IMR-90 (cell line): ENCODE measurements around the gene KRTAP4-12. TPM values are rescaled to one million over a fixed set of nuclear protein-coding genes. Genes with fewer than 3 reads are reported as not detected.
"Not testable (repeated sequence)": the region's sequence is repeated elsewhere in the genome, so short reads cannot be mapped to it uniquely, and the experiment has no call there.

Source experiments
- ATAC-seq: fragments of 200-7000 bp; cut with Tn5 transposase; 2 replicates; pipeline ENCODE4 v1.9.1; 2020; ENCODE audit warnings: low read depth, mild to moderate bottlenecking, moderate library complexity
- BruUV-seq: library from RNA; stranded (reverse); fragments of 400-500 nt; replicated peaks from 2 replicates; lab custom pipeline; 2021; lab: Mats Ljungman, UMichigan
- CTCF ChIA-PET: fragments of 300-600 bp; formaldehyde crosslinking; extraction: SDS; loops from one replicate; lab custom pipeline; 2021; ENCODE audit warnings: antibody characterized with exemption; lab: Yijun Ruan, JAX
- POLR2A ChIA-PET: fragments of 300-600 bp; sonication (Branson Sonifier 250); formaldehyde crosslinking; loops from one replicate; lab custom pipeline; 2022; ENCODE audit warnings: antibody characterized with exemption; ENCODE audit not compliant: unreplicated experiment; lab: Charles Lee
- DNase-seq: peaks from one replicate; pipeline ENCODE4 v3.0.0; 2013
- H2AFZ ChIP-seq: replicated peaks from 2 replicates; pipeline ENCODE3; 2013; ENCODE audit warnings: low read length, mild to moderate bottlenecking; ENCODE audit not compliant: poor library complexity
- H2AK5ac ChIP-seq: 2 replicates; pipeline ENCODE4 v1.6.1; 2013; ENCODE audit warnings: low read depth, low read length, inconsistent platforms
- H2AK9ac ChIP-seq: replicated peaks from 2 replicates; pipeline ENCODE3; 2013; ENCODE audit warnings: mild to moderate bottlenecking, low read depth, low read length, moderate library complexity; ENCODE audit not compliant: poor library complexity
- H2BK120ac ChIP-seq: 2 replicates; pipeline ENCODE4 v1.6.1; 2013; ENCODE audit warnings: low read depth, low read length, inconsistent platforms
- H2BK15ac ChIP-seq: 3 replicates; pipeline ENCODE4 v1.6.1; 2013; ENCODE audit warnings: low read depth, low read length, inconsistent platforms
- H2BK20ac ChIP-seq: 2 replicates; pipeline ENCODE4 v1.6.1; 2013; ENCODE audit warnings: low read depth, mild to moderate bottlenecking, inconsistent platforms, low read length, moderate library complexity
- H2BK5ac ChIP-seq: 2 replicates; pipeline ENCODE4 v1.6.1; 2013; ENCODE audit warnings: mild to moderate bottlenecking, low read depth, low read length, inconsistent platforms; ENCODE audit not compliant: poor library complexity, severe bottlenecking
- H3K14ac ChIP-seq: replicated peaks from 2 replicates; pipeline ENCODE4 v1.6.1; 2013; ENCODE audit warnings: low read depth, low read length, inconsistent platforms
- H3K18ac ChIP-seq: 2 replicates; pipeline ENCODE4 v1.6.1; 2013; ENCODE audit warnings: low read depth, low read length, control low read depth
- H3K23ac ChIP-seq: 2 replicates; pipeline ENCODE4 v1.6.1; 2013; ENCODE audit warnings: low read depth, low read length, inconsistent platforms
- H3K27ac ChIP-seq: 2 replicates; pipeline ENCODE4 v1.5.1; 2013; ENCODE audit warnings: mild to moderate bottlenecking, control low read depth, low read length; ENCODE audit not compliant: insufficient read depth
- H3K27me3 ChIP-seq: 2 replicates; pipeline ENCODE4 v1.6.1; 2013; ENCODE audit warnings: low read length; ENCODE audit not compliant: control insufficient read depth, insufficient read depth
- H3K36me3 ChIP-seq: 2 replicates; pipeline ENCODE4 v1.6.1; 2013; ENCODE audit warnings: low read length, mixed read lengths; ENCODE audit not compliant: control insufficient read depth, insufficient read depth
- H3K4ac ChIP-seq: 2 replicates; pipeline ENCODE4 v1.6.1; 2013; ENCODE audit warnings: low read depth, low read length, inconsistent platforms
- H3K4me1 ChIP-seq: 2 replicates; pipeline ENCODE4 v1.6.1; 2013; ENCODE audit warnings: low read length, mixed read lengths; ENCODE audit not compliant: control insufficient read depth, insufficient read depth
- H3K4me2 ChIP-seq: 2 replicates; pipeline ENCODE4 v1.6.1; 2013; ENCODE audit warnings: low read depth, mild to moderate bottlenecking, control low read depth, low read length, moderate library complexity
- H3K4me3 ChIP-seq: 2 replicates; pipeline ENCODE4 v1.5.1; 2013; ENCODE audit warnings: low read depth, mild to moderate bottlenecking, control low read depth, low read length, moderate library complexity; ENCODE audit not compliant: insufficient read depth
- H3K56ac ChIP-seq: 2 replicates; pipeline ENCODE4 v1.6.1; 2013; ENCODE audit warnings: low read length, inconsistent platforms; ENCODE audit not compliant: insufficient read depth; ENCODE audit errors: extremely low read depth
- H3K79me1 ChIP-seq, 2 experiments: 2 replicates each; pipeline ENCODE4 v1.6.1; 2013; ENCODE audit warnings: low read length in 2 of 2, inconsistent platforms in 1 of 2, low read depth in 1 of 2
- H3K9ac ChIP-seq: 2 replicates; pipeline ENCODE4 v1.6.1; 2013; ENCODE audit warnings: low read depth, low read length, control low read depth
- H3K9me1 ChIP-seq: 2 replicates; pipeline ENCODE4 v1.6.1; 2013; ENCODE audit warnings: low read length, inconsistent platforms; ENCODE audit not compliant: insufficient read depth
- H3K9me3 ChIP-seq: 2 replicates; pipeline ENCODE4 v1.6.1; 2013; ENCODE audit warnings: low read length; ENCODE audit not compliant: control insufficient read depth, insufficient read depth
- H4K20me1 ChIP-seq: 2 replicates; pipeline ENCODE4 v1.6.1; 2013; ENCODE audit warnings: low read length, inconsistent platforms; ENCODE audit not compliant: insufficient read depth
- H4K5ac ChIP-seq: 2 replicates; pipeline ENCODE4 v1.6.1; 2013; ENCODE audit warnings: mild to moderate bottlenecking, low read depth, low read length, control low read depth
- H4K8ac ChIP-seq, 2 experiments: 2 replicates each; pipeline ENCODE4 v1.6.1; 2013; ENCODE audit warnings: low read depth in 2 of 2, low read length in 2 of 2, control low read depth in 1 of 2, inconsistent platforms in 1 of 2
- H4K91ac ChIP-seq: 2 replicates; pipeline ENCODE4 v1.6.1; 2013; ENCODE audit warnings: low read depth, low read length, inconsistent platforms; ENCODE audit not compliant: insufficient read depth
- FOS ChIP-seq: fragments of 150-350 bp; IDR thresholded peaks from 2 replicates; pipeline ENCODE4 v1.6.1; 2016; ENCODE audit warnings: low read depth, low read length
- WGBS, 2 experiments: methylation state at CpG; one replicate each; pipeline versions ENCODE4 v1.1.5 to v1.1.7; 2013; ENCODE audit warnings: missing lambda C conversion rate in 2 of 2; ENCODE audit not compliant: insufficient read length in 1 of 2; ENCODE audit errors: extremely low coverage in 2 of 2; 5-methylcytosine and 5-hydroxymethylcytosine counted together
- dilution Hi-C: fragments of 300-500 bp; cut with HindIII; formaldehyde crosslinking; loops from one replicate; pipeline ENCODE4 v1.14.3; 2018; ENCODE audit warnings: low sequenced_read_pairs; ENCODE audit not compliant: unreplicated experiment
- in situ Hi-C: fragments of 300-500 bp; cut with MboI; formaldehyde crosslinking; loops from 3 replicates; pipeline ENCODE4 v1.14.3; 2019; ENCODE audit warnings: low sequenced_read_pairs, inconsistent platforms, mixed read lengths
- intact Hi-C: fragments of 100-400 bp; cut with micrococcal nuclease; formaldehyde crosslinking; loops from 2 replicates; pipeline ENCODE4 v1.10.0; 2022
- polyA plus RNA-seq, 3 experiments: library from polyadenylated mRNA; depleted of rRNA; stranded (reverse); fragments of >200 nt; gene quantifications; 2 replicates each; pipeline ENCODE4 v1.2.3, GENCODE V29; 2012; ENCODE audit warnings: low replicate concordance in 1 of 3
- total RNA-seq: library from RNA; depleted of rRNA; stranded (reverse); fragments of >200 nt; gene quantifications from 2 replicates; pipeline ENCODE4 v1.2.3, GENCODE V29; 2012

The KRTAP4-12 gene
- total and polyA plus RNA-seq, 2 of the 4 experiments (the other 2 are of a cell fraction) = 0.18 to 1.1 TPM

DNA sequence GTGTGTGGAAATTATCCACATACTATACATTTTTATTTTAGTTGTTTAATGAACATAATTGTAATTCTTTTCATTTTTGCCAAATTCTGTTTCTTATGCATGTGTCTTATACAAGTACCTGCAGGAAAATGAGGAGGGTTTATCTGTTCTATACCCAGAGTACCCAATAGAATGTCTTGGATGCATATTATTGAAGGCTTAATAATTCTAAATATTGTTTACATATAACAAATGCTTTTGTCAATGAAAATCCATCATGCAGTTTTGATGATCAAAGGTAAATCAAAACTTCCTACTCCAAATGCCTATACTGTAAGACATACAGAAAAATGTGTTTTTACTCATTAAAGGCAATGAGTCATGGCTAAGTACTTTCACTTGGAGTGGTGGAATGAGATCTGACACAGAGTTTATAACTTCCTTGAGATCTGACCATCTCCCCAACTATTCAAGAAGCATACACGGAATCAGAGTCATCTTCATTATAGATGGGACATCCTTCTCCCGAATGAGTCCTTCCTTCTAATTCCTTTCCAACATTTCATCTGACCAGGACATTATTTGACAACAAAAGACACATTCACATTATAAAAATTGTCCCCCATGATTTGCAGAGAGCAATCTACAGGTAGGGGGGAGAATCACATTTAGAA lies 19.5 kb downstream of the KRTAP4-12 start:
- TF ChIP-seq FOS = 0 out of 2 replicates have a peak, but pooled peaks have one; percentile 8
- Histone ChIP-seq H4K8ac (peak overlapping the region in 1 of 2 experiments; percentile 49; a peak in 1 of 4 replicates), H2BK120ac (peak overlapping the region; percentile 5; the same call in 1 of the 2 replicates), H3K56ac (0 out of 2 replicates have a peak overlapping the region, but pooled peaks have one; percentile 32), H2BK5ac (peak overlapping the region; percentile 94)
- dilution Hi-C loops, H3K4me3 ChIP-seq, H4K20me1 ChIP-seq, H3K9ac ChIP-seq, H3K18ac ChIP-seq, H2BK20ac ChIP-seq, H3K27me3 ChIP-seq, H3K14ac ChIP-seq, H2AFZ ChIP-seq, intact Hi-C loops, CTCF ChIA-PET, H3K4me2 ChIP-seq, in situ Hi-C loops, H3K79me1 ChIP-seq, H4K5ac ChIP-seq, H3K36me3 ChIP-seq, POLR2A ChIA-PET, H2AK5ac ChIP-seq, H3K27ac ChIP-seq, H4K91ac ChIP-seq, H3K9me3 ChIP-seq, H3K23ac ChIP-seq, H3K4ac ChIP-seq, BruUV-seq, H3K9me1 ChIP-seq, H2AK9ac ChIP-seq, H2BK15ac ChIP-seq, H3K4me1 ChIP-seq: not testable (repeated sequence)
- WGBS, 2 experiments = no CpG with 5 or more reads among the region's 2 CpGs
- DNase-seq (peak; percentile 77), ATAC-seq (peak; percentile 81)
